HL-60 (cell line): ENCODE measurements around the gene IGSF9. TPM values are rescaled to one million over a fixed set of nuclear protein-coding genes. Genes with fewer than 3 reads are reported as not detected.

ENCODE experiments used
- microRNA-seq: library from miRNA; unstranded; fragments of <30 nt; microRNA quantifications from one replicate; pipeline ENCODE4, GENCODE V29; 2018

Gene IGSF9

Small RNA genes within 50 kb of the gene (microRNA-seq; reads per million reads assigned to microRNA genes)
- not detected for gene MIR4259
